ENCODE measurements around the gene PCDH9.
"Not testable (repeated sequence)": the region's sequence is repeated elsewhere in the genome, so short reads cannot be mapped to it uniquely, and the experiment has no call there.

The PCDH9 gene

DNA sequence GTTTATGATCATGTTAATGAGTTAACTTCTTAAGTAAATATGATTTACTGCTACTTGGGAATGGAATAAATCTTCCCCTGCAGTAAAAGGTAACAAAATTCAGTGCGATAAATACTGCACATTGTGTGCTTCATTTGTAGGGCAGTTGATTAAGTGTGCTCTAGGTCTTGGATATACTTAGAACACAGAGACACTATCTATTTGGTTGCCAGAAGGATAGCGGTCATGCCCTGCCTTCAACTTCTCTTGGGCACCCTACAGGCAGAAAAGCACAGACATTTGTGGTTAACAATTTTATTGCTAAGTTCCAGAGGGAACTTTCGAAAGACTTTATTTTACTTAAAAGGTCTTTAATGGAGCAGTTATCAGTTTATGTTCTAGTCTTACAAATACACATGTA, 605.8 kb downstream of the PCDH9 start:
- Histone ChIP-seq H2BK12ac (ENCODE audit: low read length) (no peak overlapping the region), H2AFZ (ENCODE audit: low read length) (no peak overlapping the region), H3K14ac (ENCODE audit: low read length) (no peak overlapping the region), H2BK120ac (ENCODE audit: low read depth, low read length) (no peak overlapping the region), H4K8ac (ENCODE audit: low read depth, low read length) (no peak overlapping the region), H3K9me3 (replicated peaks in 1 of 2; ENCODE audit: control insufficient read depth in 2 of 2, insufficient read depth in 1 of 2, low read depth in 1 of 2, low read length in 2 of 2) (peaks cover 1 to 3% of the 10 kb centered on the region in 2 donors), H3K18ac (ENCODE audit: low read length) (no peak overlapping the region), H3K36me3 (replicated peaks in 1 of 2; ENCODE audit: control insufficient read depth in 2 of 2, insufficient read depth in 2 of 2, low read length in 2 of 2) (no peaks in the 10 kb centered on the region), H3K27ac (replicated peaks; ENCODE audit: low read length) (no peak overlapping the region), H3K9ac (ENCODE audit: low read depth, low read length, poor library complexity) (no peak overlapping the region), H3K27me3 (ENCODE audit: control insufficient read depth in 3 of 3, insufficient read depth in 3 of 3, low read depth in 1 of 3, low read length in 3 of 3) (no peaks in the 10 kb centered on the region), H2BK15ac (ENCODE audit: low read length) (no peak overlapping the region), H2BK5ac (ENCODE audit: low read length) (no peak overlapping the region), H3K23ac (ENCODE audit: low read depth, low read length, poor library complexity) (no peak overlapping the region), H2AK5ac (ENCODE audit: low read depth, low read length) (no peak overlapping the region), H3K4me2 (ENCODE audit: insufficient read depth, low read length, poor library complexity, severe bottlenecking) (no peak overlapping the region), H3K4ac (ENCODE audit: low read length) (no peak overlapping the region), H3K4me3 (ENCODE audit: low read length in 2 of 2) (no peak overlapping the region), H4K91ac (ENCODE audit: low read depth, low read length, poor library complexity) (no peak overlapping the region), H3K79me1 (ENCODE audit: low read depth, low read length) (no peaks in the 10 kb centered on the region), H3K4me1 (ENCODE audit: control insufficient read depth in 2 of 2, insufficient read depth in 1 of 2, low read depth in 1 of 2, low read length in 2 of 2) (no peaks in the 10 kb centered on the region)
- WGBS, 2 donors (ENCODE audit: extremely low coverage in 2 of 2, insufficient read length in 2 of 2, insufficient replicate concordance in 1 of 2) = no CpG with 5 or more reads among the region's 3 CpGs
- DNase-seq (ENCODE audit: low spot score) = no peak

DNA sequence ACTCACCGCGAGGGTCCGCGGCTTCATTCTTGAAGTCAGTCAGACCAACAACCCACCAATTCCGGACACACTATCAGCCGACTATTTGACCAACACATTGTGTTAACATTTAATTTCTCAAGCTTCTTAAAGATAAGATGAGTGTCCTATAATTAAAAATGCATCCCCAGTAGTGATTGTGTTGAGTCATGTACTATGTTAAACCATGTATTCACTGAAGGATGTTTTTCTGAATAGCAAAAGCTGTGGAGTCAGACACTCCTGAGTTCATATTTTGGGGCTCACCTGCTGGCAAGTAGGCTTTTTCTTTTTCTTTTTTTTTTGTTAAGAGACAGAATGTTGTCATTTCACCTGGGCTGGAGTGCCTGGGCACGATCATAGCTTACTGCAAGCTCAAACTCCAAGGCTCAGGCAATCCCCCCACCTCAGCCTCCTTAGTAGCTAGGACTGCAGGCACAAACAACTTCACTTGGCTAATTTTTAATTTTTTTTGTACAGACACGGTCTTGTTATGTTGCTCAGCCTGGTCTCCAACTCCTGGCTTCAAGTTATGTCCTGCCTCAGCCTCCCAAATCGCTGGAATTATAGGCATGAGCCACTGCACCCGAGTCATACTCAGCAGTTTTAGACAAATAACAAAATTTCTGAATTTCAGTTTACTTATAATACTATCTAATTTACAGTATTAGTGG, 606.9 kb downstream of the PCDH9 start:
- Histone ChIP-seq H3K9ac (ENCODE audit: low read depth, low read length, poor library complexity) (no peak overlapping the region), H2AK5ac (ENCODE audit: low read depth, low read length) (no peak overlapping the region), H2BK5ac (ENCODE audit: low read length) (no peak overlapping the region), H3K4me1 (ENCODE audit: control insufficient read depth in 2 of 2, insufficient read depth in 1 of 2, low read depth in 1 of 2, low read length in 2 of 2) (no peaks in the 10 kb centered on the region), H2BK12ac (ENCODE audit: low read length) (no peak overlapping the region), H3K27me3 (ENCODE audit: control insufficient read depth in 3 of 3, insufficient read depth in 3 of 3, low read depth in 1 of 3, low read length in 3 of 3) (no peaks in the 10 kb centered on the region), H2BK120ac (ENCODE audit: low read depth, low read length) (no peak overlapping the region), H2BK15ac (ENCODE audit: low read length) (no peak overlapping the region), H3K9me3 (replicated peaks in 1 of 2; ENCODE audit: control insufficient read depth in 2 of 2, insufficient read depth in 1 of 2, low read depth in 1 of 2, low read length in 2 of 2) (no peaks in the 10 kb centered on the region), H4K8ac (ENCODE audit: low read depth, low read length) (no peak overlapping the region), H3K23ac (ENCODE audit: low read depth, low read length, poor library complexity) (no peak overlapping the region), H2AFZ (ENCODE audit: low read length) (no peak overlapping the region), H3K4ac (ENCODE audit: low read length) (no peak overlapping the region), H4K91ac (ENCODE audit: low read depth, low read length, poor library complexity) (no peak overlapping the region), H3K14ac (ENCODE audit: low read length) (no peak overlapping the region), H3K18ac (ENCODE audit: low read length) (no peak overlapping the region), H3K27ac (replicated peaks; ENCODE audit: low read length) (no peak overlapping the region), H3K4me3 (ENCODE audit: low read length in 2 of 2) (no peak overlapping the region), H3K4me2 (ENCODE audit: insufficient read depth, low read length, poor library complexity, severe bottlenecking) (no peak overlapping the region), H3K36me3 (replicated peaks in 1 of 2; ENCODE audit: control insufficient read depth in 2 of 2, insufficient read depth in 2 of 2, low read length in 2 of 2) (no peaks in the 10 kb centered on the region), H3K79me1 (ENCODE audit: low read depth, low read length) (no peaks in the 10 kb centered on the region)
- no peak for DNase-seq (ENCODE audit: low spot score)
- no CpG with 5 or more reads among the region's 10 CpGs for WGBS, 2 donors (ENCODE audit: extremely low coverage in 2 of 2, insufficient read length in 2 of 2, insufficient replicate concordance in 1 of 2)

DNA sequence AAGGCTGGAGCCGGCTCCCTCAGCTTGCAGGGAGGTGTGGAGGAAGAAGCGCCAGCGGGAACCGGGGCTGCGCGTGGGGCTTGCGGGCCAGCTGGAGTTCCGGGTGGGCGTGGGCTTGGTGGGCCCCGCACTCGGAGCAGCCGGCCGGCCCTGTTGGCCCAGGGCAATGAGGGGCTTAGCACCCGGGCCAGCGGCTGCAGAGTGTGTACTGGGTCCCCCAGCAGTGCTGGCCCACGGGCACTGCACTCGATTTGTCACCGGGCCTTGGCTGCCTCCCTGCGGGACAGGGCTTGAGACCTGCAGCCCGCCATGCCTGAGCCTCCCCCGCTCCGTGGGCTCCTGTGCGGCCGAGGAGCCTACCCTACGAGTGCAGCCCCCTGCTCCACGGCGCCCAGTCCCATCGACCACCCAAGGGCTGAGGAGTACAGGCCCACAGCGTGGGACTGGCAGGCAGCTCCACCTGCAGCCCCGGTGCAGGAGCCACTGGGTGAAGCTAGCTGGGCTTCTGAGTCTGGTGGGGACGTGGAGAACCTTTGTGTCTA, 608.2 kb downstream of the PCDH9 start:
- not testable (repeated sequence) for H4K8ac ChIP-seq (ENCODE audit: low read depth, low read length); H3K14ac ChIP-seq (ENCODE audit: low read length); H3K27me3 ChIP-seq (ENCODE audit: control insufficient read depth in 3 of 3, insufficient read depth in 3 of 3, low read depth in 1 of 3, low read length in 3 of 3); DNase-seq (ENCODE audit: low spot score); H2AK5ac ChIP-seq (ENCODE audit: low read depth, low read length); H3K79me1 ChIP-seq (ENCODE audit: low read depth, low read length); H3K4me2 ChIP-seq (ENCODE audit: insufficient read depth, low read length, poor library complexity, severe bottlenecking); H2BK12ac ChIP-seq (ENCODE audit: low read length); H3K23ac ChIP-seq (ENCODE audit: low read depth, low read length, poor library complexity); H3K4ac ChIP-seq (ENCODE audit: low read length); H4K91ac ChIP-seq (ENCODE audit: low read depth, low read length, poor library complexity); H3K27ac ChIP-seq (replicated peaks; ENCODE audit: low read length); H2BK120ac ChIP-seq (ENCODE audit: low read depth, low read length); H3K4me1 ChIP-seq (ENCODE audit: control insufficient read depth in 2 of 2, insufficient read depth in 1 of 2, low read depth in 1 of 2, low read length in 2 of 2); H3K9me3 ChIP-seq (replicated peaks in 1 of 2; ENCODE audit: control insufficient read depth in 2 of 2, insufficient read depth in 1 of 2, low read depth in 1 of 2, low read length in 2 of 2); H2BK5ac ChIP-seq (ENCODE audit: low read length); H3K36me3 ChIP-seq (replicated peaks in 1 of 2; ENCODE audit: control insufficient read depth in 2 of 2, insufficient read depth in 2 of 2, low read length in 2 of 2); H2BK15ac ChIP-seq (ENCODE audit: low read length); H3K4me3 ChIP-seq (ENCODE audit: low read length in 2 of 2); H2AFZ ChIP-seq (ENCODE audit: low read length); H3K9ac ChIP-seq (ENCODE audit: low read depth, low read length, poor library complexity)
- no CpG with 5 or more reads among the region's 31 CpGs for WGBS, 2 donors (ENCODE audit: extremely low coverage in 2 of 2, insufficient read length in 2 of 2, insufficient replicate concordance in 1 of 2)
- H3K18ac ChIP-seq (ENCODE audit: low read length) = peak overlapping the region; percentile 57

DNA sequence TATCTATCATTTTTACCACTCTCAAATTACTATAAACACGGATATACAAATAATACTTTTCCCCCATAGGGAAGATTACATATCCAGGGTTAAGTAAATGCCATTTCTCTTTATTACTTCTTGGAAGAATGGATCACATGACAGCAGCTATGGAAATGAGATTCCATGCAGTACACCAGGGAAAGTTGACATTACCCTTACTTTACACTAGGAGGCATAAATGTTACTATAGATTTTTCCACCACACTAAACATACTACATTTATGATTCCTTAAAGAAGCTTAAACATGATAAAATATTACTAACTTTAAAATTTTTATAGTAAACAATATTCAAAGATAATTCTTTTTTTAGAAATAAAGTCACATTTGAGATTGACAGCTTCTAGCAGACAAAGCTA, 611.4 kb downstream of the PCDH9 start:
- 100% methylated on average over 1 of the region's 1 CpG; no CpG with 5 or more reads in 1 of the 2 donors for whole genome bisulfite sequencing, 2 donors (ENCODE audit: extremely low coverage in 2 of 2, insufficient read length in 2 of 2, insufficient replicate concordance in 1 of 2)
- H3K18ac ChIP-seq (ENCODE audit: low read length) = no peak overlapping the region
- no peak overlapping the region for H3K4me2 ChIP-seq (ENCODE audit: insufficient read depth, low read length, poor library complexity, severe bottlenecking)
- no peaks in the 10 kb centered on the region for H3K4me1 ChIP-seq (ENCODE audit: control insufficient read depth in 2 of 2, insufficient read depth in 1 of 2, low read depth in 1 of 2, low read length in 2 of 2)
- H3K14ac ChIP-seq (ENCODE audit: low read length) = no peak overlapping the region
- no peak overlapping the region for H3K4me3 ChIP-seq (ENCODE audit: low read length in 2 of 2)
- H4K8ac ChIP-seq (ENCODE audit: low read depth, low read length) = no peak overlapping the region
- no peak overlapping the region for H2BK12ac ChIP-seq (ENCODE audit: low read length)
- H2BK5ac ChIP-seq (ENCODE audit: low read length) = no peak overlapping the region
- H3K27me3 ChIP-seq (ENCODE audit: control insufficient read depth in 3 of 3, insufficient read depth in 3 of 3, low read depth in 1 of 3, low read length in 3 of 3) = no peaks in the 10 kb centered on the region
- no peak overlapping the region for H2AFZ ChIP-seq (ENCODE audit: low read length)
- H3K36me3 ChIP-seq (replicated peaks in 1 of 2; ENCODE audit: control insufficient read depth in 2 of 2, insufficient read depth in 2 of 2, low read length in 2 of 2) = no peaks in the 10 kb centered on the region
- no peaks in the 10 kb centered on the region for H3K9me3 ChIP-seq (replicated peaks in 1 of 2; ENCODE audit: control insufficient read depth in 2 of 2, insufficient read depth in 1 of 2, low read depth in 1 of 2, low read length in 2 of 2)
- H3K79me1 ChIP-seq (ENCODE audit: low read depth, low read length) = no peaks in the 10 kb centered on the region
- no peak overlapping the region for H2BK120ac ChIP-seq (ENCODE audit: low read depth, low read length)
- no peak overlapping the region for H2BK15ac ChIP-seq (ENCODE audit: low read length)
- no peak for DNase-seq (ENCODE audit: low spot score)
- no peak overlapping the region for H3K9ac ChIP-seq (ENCODE audit: low read depth, low read length, poor library complexity)
- no peak overlapping the region for H2AK5ac ChIP-seq (ENCODE audit: low read depth, low read length)
- no peak overlapping the region for H4K91ac ChIP-seq (ENCODE audit: low read depth, low read length, poor library complexity)
- H3K4ac ChIP-seq (ENCODE audit: low read length) = no peak overlapping the region
- no peak overlapping the region for H3K27ac ChIP-seq (replicated peaks; ENCODE audit: low read length)
- H3K23ac ChIP-seq (ENCODE audit: low read depth, low read length, poor library complexity) = no peak overlapping the region

All from neuronal stem cell (in vitro differentiated cells).